ENCODE results near the gene KRTAP16-1. TPM values are rescaled to one million over a fixed set of nuclear protein-coding genes. Genes with fewer than 3 reads are reported as not detected.

Gene KRTAP16-1
- total RNA-seq, 6 experiments from 2014 or later: not detected

GRCh38 chr17:41304091-41304490, 5.0 kb downstream of the KRTAP16-1 start:
- Mint-ChIP-seq H3K9me3 (peaks cover 4% of the 10 kb centered on the region; the same call in 1 of the 2 replicates), H3K27ac (no peak overlapping the region), H3K4me1 (ENCODE audit: low read depth) (peaks cover 20% of the 10 kb centered on the region), H3K27me3 (ENCODE audit: insufficient read depth) (peaks cover 2% of the 10 kb centered on the region), H3K36me3 (ENCODE audit: low read depth) (peaks cover 4% of the 10 kb centered on the region), H3K4me3 (no peak overlapping the region)
- no peak for DNase-seq
- TF ChIP-seq, protein P1, sequence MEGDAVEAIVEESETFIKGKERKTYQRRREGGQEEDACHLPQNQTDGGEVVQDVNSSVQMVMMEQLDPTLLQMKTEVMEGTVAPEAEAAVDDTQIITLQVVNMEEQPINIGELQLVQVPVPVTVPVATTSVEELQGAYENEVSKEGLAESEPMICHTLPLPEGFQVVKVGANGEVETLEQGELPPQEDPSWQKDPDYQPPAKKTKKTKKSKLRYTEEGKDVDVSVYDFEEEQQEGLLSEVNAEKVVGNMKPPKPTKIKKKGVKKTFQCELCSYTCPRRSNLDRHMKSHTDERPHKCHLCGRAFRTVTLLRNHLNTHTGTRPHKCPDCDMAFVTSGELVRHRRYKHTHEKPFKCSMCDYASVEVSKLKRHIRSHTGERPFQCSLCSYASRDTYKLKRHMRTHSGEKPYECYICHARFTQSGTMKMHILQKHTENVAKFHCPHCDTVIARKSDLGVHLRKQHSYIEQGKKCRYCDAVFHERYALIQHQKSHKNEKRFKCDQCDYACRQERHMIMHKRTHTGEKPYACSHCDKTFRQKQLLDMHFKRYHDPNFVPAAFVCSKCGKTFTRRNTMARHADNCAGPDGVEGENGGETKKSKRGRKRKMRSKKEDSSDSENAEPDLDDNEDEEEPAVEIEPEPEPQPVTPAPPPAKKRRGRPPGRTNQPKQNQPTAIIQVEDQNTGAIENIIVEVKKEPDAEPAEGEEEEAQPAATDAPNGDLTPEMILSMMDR (IDR thresholded peaks at IDR 0.05): no peak

- H3K4me3 Mint-ChIP-seq: no peak overlapping the region
- DNase-seq: no peak
- TF ChIP-seq, protein P1 (IDR thresholded peaks at IDR 0.05): no peak
- H3K36me3 Mint-ChIP-seq (ENCODE audit: low read depth): peaks cover 4% of the 10 kb centered on the region
- H3K27ac Mint-ChIP-seq: no peak overlapping the region
- H3K9me3 Mint-ChIP-seq: peaks cover 4% of the 10 kb centered on the region; the same call in 1 of the 2 replicates
- H3K27me3 Mint-ChIP-seq (ENCODE audit: insufficient read depth): peaks cover 2% of the 10 kb centered on the region; the same call in 1 of the 2 replicates
- peaks cover 12% of the 10 kb centered on the region for H3K4me1 Mint-ChIP-seq (ENCODE audit: low read depth)
Observed at GRCh38 chr17:41302981-41303380, 6.1 kb downstream of the KRTAP16-1 start.

DNA sequence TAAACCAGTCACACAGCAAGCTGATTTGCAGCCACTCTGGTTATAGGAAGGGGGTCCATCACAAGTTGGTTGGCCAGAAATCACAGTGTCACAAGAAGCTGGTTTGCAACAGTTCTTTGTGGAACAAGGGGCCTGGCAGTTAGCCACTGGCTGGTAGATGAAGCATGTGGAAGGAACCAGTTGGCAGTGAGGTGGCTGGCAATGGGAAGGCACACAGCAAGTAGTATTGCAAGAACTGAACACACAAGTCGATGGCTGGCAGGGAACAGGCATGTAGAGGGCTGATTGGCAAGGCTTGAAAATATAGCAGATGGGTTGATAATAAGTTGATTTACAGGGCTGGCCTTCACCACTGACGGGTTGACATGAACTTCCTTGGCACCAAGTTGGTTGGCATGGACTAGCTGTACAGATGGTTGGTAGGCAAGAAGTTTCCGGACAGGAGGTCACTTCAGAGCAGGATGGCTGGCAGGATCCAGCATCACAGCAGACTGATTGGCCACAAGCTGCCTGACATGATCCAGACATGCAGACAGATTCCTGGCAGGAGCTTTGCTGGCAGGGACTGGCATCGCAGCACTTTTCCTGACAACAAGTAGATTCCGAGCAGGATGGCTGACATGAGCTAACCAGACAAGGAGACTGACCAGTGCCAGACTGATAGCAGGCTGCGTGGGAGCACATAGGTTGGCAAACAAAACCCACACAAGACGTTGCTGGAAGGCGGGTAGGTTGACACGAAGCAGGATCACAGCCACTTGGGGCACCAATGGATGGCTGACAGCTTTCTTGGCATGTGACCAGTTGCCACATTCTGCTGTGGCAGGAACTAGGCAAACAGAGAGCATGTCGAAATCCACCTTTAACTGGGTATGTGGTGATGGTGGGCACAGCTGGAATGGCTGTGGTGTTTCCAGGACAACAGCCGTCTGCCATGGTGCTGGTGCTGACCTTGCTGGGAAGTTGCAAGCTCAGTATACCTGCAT, 6.9 kb downstream of the KRTAP16-1 start, which contains the start of gene KRTAP29-1:
Gene KRTAP29-1, minus strand, starts transcription at position 936 of the 986 bp plus-strand sequence. Its CDS starts 0 bp downstream, at position 936.
- Mint-ChIP-seq H3K27ac (no peak within 1 kb of the TSS), H3K9me3 (peaks cover 4% of the 10 kb centered on the region; the same call in 1 of the 2 replicates), H3K4me3 (no peak within 1 kb of the TSS), H3K4me1 (ENCODE audit: low read depth) (peaks cover 7% of the 10 kb centered on the region), H3K36me3 (ENCODE audit: low read depth) (peaks cover 4% of the 10 kb centered on the region), H3K27me3 (ENCODE audit: insufficient read depth) (peaks cover 2% of the 10 kb centered on the region; the same call in 1 of the 2 replicates)
- TF ChIP-seq, protein P1 (IDR thresholded peaks at IDR 0.05): no peak
- no peak for DNase-seq

DNA sequence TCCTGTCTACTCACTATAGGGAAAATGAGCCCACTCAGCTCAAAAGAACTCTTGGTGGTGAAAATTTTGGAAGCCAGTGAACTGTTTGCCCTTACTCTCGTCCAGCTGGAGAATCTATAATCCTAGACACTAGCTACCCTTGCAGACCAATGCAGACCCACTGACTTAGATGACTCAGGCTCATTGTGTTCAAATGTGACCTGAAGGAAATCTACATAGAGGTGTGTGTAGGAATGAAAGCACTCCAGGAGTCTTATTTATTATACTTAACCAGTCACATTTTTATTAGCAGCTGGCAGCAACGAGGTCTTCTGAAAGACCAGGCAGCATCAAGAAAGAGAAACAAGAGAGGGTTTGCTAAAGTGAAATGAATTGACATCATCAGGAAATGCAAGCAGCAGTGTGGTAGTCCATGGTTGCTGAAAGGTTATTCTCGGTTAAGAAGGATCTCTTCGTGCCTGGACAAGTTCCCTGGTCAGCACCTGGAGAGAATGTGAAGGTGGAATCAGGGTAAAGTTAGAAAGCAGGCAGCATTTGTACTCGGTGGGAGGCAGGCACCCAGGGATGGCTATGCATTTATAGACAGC, 7.8 kb downstream of the KRTAP16-1 start:
- TF ChIP-seq, protein P1 (IDR thresholded peaks at IDR 0.05): no peak
- H3K4me1 Mint-ChIP-seq (ENCODE audit: low read depth): peaks cover 7% of the 10 kb centered on the region
- peaks cover 2% of the 10 kb centered on the region; the same call in 1 of the 2 replicates for H3K27me3 Mint-ChIP-seq (ENCODE audit: insufficient read depth)
- H3K36me3 Mint-ChIP-seq (ENCODE audit: low read depth): peaks cover 4% of the 10 kb centered on the region
- no peak overlapping the region for H3K4me3 Mint-ChIP-seq
- H3K27ac Mint-ChIP-seq: no peak overlapping the region
- peaks cover 4% of the 10 kb centered on the region; the same call in 1 of the 2 replicates for H3K9me3 Mint-ChIP-seq
- no peak for DNase-seq

GRCh38 chr17:41298458-41299135, 10.5 kb downstream of the KRTAP16-1 start:
- Mint-ChIP-seq H3K27me3 (ENCODE audit: insufficient read depth) (peaks cover 5% of the 10 kb centered on the region), H3K36me3 (ENCODE audit: low read depth) (peaks cover 4% of the 10 kb centered on the region), H3K4me1 (ENCODE audit: low read depth) (peaks cover 7% of the 10 kb centered on the region), H3K9me3 (peaks cover 4% of the 10 kb centered on the region; the same call in 1 of the 2 replicates), H3K27ac (no peak overlapping the region), H3K4me3 (no peak overlapping the region)
- TF ChIP-seq, protein P1 (IDR thresholded peaks at IDR 0.05): no peak
- no peak for DNase-seq

All from HFFc6 (cell line).